Mesenchymal stem cell (in vitro differentiated cells and primary cell): ENCODE measurements around the gene WDR5.
A peak's percentile ranks its signal among the peaks of the same experiment; 100 is the strongest.

Source experiments
- DNase-seq: peaks from one replicate; pipeline ENCODE4 v3.0.0-alpha.2; 2013
- H2AFZ ChIP-seq: one replicate; pipeline ENCODE4 v1.6.1; 2013; ENCODE audit warnings: low read depth, mild to moderate bottlenecking, control low read depth, inconsistent platforms, low read length, moderate library complexity
- H2AK5ac ChIP-seq: 2 replicates; pipeline ENCODE4 v1.6.1; 2013; ENCODE audit warnings: low read length, moderate library complexity, mild to moderate bottlenecking, inconsistent platforms; ENCODE audit not compliant: severe bottlenecking
- H2BK120ac ChIP-seq: one replicate; pipeline ENCODE4 v1.6.1; 2013; ENCODE audit warnings: low read depth, mild to moderate bottlenecking, inconsistent platforms, low read length, moderate library complexity
- H2BK12ac ChIP-seq, 2 experiments: one replicate each; pipeline ENCODE4 v1.6.1; 2013; ENCODE audit warnings: inconsistent platforms in 2 of 2, low read length in 2 of 2, mild to moderate bottlenecking in 2 of 2, moderate library complexity in 2 of 2, control low read depth in 1 of 2
- H2BK15ac ChIP-seq: one replicate; pipeline ENCODE4 v1.6.1; 2013; ENCODE audit warnings: mild to moderate bottlenecking, low read depth, inconsistent platforms; ENCODE audit not compliant: poor library complexity, severe bottlenecking
- H2BK5ac ChIP-seq: 2 replicates; pipeline ENCODE4 v1.6.1; 2013; ENCODE audit warnings: low read depth, mild to moderate bottlenecking, low read length, control low read depth, inconsistent platforms; ENCODE audit not compliant: poor library complexity, severe bottlenecking
- H3K14ac ChIP-seq, 2 experiments: one replicate each; pipeline ENCODE4 v1.6.1; 2013; ENCODE audit warnings: inconsistent platforms in 2 of 2, low read length in 2 of 2, control low read depth in 1 of 2, mild to moderate bottlenecking in 1 of 2, moderate library complexity in 1 of 2
- H3K18ac ChIP-seq, 2 experiments: one replicate each; pipeline ENCODE4 v1.6.1; 2013; ENCODE audit warnings: inconsistent platforms in 2 of 2, low read length in 2 of 2, control low read depth in 1 of 2, low read depth in 1 of 2, mild to moderate bottlenecking in 1 of 2
- H3K23ac ChIP-seq, 2 experiments: one replicate each; pipeline ENCODE4 v1.6.1; 2013; ENCODE audit warnings: inconsistent platforms in 2 of 2, low read length in 2 of 2, mild to moderate bottlenecking in 2 of 2, moderate library complexity in 2 of 2, control low read depth in 1 of 2
- H3K27ac ChIP-seq: 2 replicates; pipeline ENCODE4 v1.5.1; 2013; ENCODE audit warnings: mild to moderate bottlenecking, moderate library complexity, low read length, control low read depth, inconsistent platforms; ENCODE audit not compliant: poor library complexity, severe bottlenecking
- H3K27me3 ChIP-seq, 2 experiments: 2 replicates each; pipeline versions ENCODE4 v1.6.1 to v1.7.0; 2013; ENCODE audit warnings: low read length in 2 of 2, mild to moderate bottlenecking in 2 of 2, moderate library complexity in 2 of 2, control low read depth in 1 of 2, inconsistent platforms in 1 of 2; ENCODE audit not compliant: control insufficient read depth in 1 of 2, insufficient read depth in 1 of 2
- H3K36me3 ChIP-seq, 2 experiments: 2 replicates each; pipeline versions ENCODE4 v1.6.1 to v1.7.0; 2013; ENCODE audit warnings: low read length in 2 of 2, control low read depth in 1 of 2, inconsistent platforms in 1 of 2, low read depth in 1 of 2, mild to moderate bottlenecking in 1 of 2; ENCODE audit not compliant: insufficient read depth in 2 of 2, control insufficient read depth in 1 of 2
- H3K4ac ChIP-seq, 2 experiments: one replicate each; pipeline ENCODE4 v1.6.1; 2013; ENCODE audit warnings: inconsistent platforms in 2 of 2, low read length in 2 of 2, mild to moderate bottlenecking in 2 of 2, moderate library complexity in 2 of 2, control low read depth in 1 of 2, low read depth in 1 of 2
- H3K4me1 ChIP-seq: 2 replicates; pipeline ENCODE4 v1.6.1; 2013; ENCODE audit warnings: low read depth, low read length, control low read depth; ENCODE audit not compliant: control insufficient read depth, insufficient read depth
- H3K4me2 ChIP-seq: 2 replicates; pipeline ENCODE4 v1.6.1; 2013; ENCODE audit warnings: low read length, mild to moderate bottlenecking, inconsistent platforms; ENCODE audit not compliant: poor library complexity, severe bottlenecking
- H3K4me3 ChIP-seq, 2 experiments: 2 replicates each; pipeline versions ENCODE4 v1.5.1 to v1.7.0; 2013; ENCODE audit warnings: low read length in 2 of 2, mild to moderate bottlenecking in 2 of 2, control low read depth in 1 of 2, low read depth in 1 of 2; ENCODE audit not compliant: insufficient read depth in 1 of 2
- H3K79me1 ChIP-seq: replicated peaks from 2 replicates; pipeline ENCODE4 v1.6.1; 2013; ENCODE audit warnings: mild to moderate bottlenecking, control low read depth, low read length, inconsistent platforms; ENCODE audit not compliant: poor library complexity, severe bottlenecking
- H3K9ac ChIP-seq: 2 replicates; pipeline ENCODE4 v1.7.0; 2013; ENCODE audit warnings: mild to moderate bottlenecking, low read length, moderate library complexity
- H3K9me3 ChIP-seq: 2 replicates; pipeline ENCODE4 v1.7.0; 2013; ENCODE audit warnings: mild to moderate bottlenecking, low read length; ENCODE audit not compliant: control insufficient read depth
- H4K8ac ChIP-seq: one replicate; pipeline ENCODE4 v1.6.1; 2013; ENCODE audit warnings: inconsistent platforms, mild to moderate bottlenecking, low read length, moderate library complexity
- H4K91ac ChIP-seq: one replicate; pipeline ENCODE4 v1.6.1; 2013; ENCODE audit warnings: mild to moderate bottlenecking, low read length, inconsistent platforms
- WGBS: methylation state at CpG from one replicate; pipeline ENCODE4 v1.1.7; 2013; ENCODE audit warnings: mixed read lengths; 5-methylcytosine and 5-hydroxymethylcytosine counted together

Gene WDR5

GRCh38 chr9:134170532-134171315 is 34.8 kb downstream of the WDR5 start:
- WGBS, result 32% methylated on average over 17 of the region's 17 CpGs

GRCh38 chr9:134171316-134172197 is 35.7 kb downstream of the WDR5 start:
- H2BK5ac ChIP-seq, result no peak overlapping the region
- no peak overlapping the region for H4K91ac ChIP-seq
- peak overlapping the region; percentile 15 to 71 for H3K4ac ChIP-seq
- peak overlapping the region; percentile 14 to 90 for H2BK12ac ChIP-seq
- H2BK15ac ChIP-seq, result no peak overlapping the region
- no peaks in the 10 kb centered on the region for H3K79me1 ChIP-seq
- H3K4me1 ChIP-seq, result peaks cover 37% of the 10 kb centered on the region
- no peaks in the 10 kb centered on the region for H3K36me3 ChIP-seq
- H2AFZ ChIP-seq, result no peak overlapping the region
- peak overlapping the region; percentile 41 for H3K9ac ChIP-seq
- no peak overlapping the region for H2BK120ac ChIP-seq
- H3K9me3 ChIP-seq, result no peaks in the 10 kb centered on the region
- DNase-seq, result peak; percentile 83
- no peak overlapping the region for H3K23ac ChIP-seq
- 75% methylated on average over 20 of the region's 23 CpGs for WGBS
- H4K8ac ChIP-seq, result peak overlapping the region; percentile 33
- H3K27me3 ChIP-seq, result peaks cover 1 to 25% of the 10 kb centered on the region in 2 experiments
- H3K4me2 ChIP-seq, result no peak overlapping the region
- H2AK5ac ChIP-seq, result no peak overlapping the region
- peak overlapping the region in 1 of 2 experiments; percentile 61 for H3K14ac ChIP-seq
- H3K18ac ChIP-seq, result peak overlapping the region in 1 of 2 experiments; percentile 61
- no peak overlapping the region for H3K27ac ChIP-seq
- H3K4me3 ChIP-seq, result peak overlapping the region in 1 of 2 experiments; percentile 38

More at GRCh38 chr9:134170532-134171315, 34.8 kb downstream of the WDR5 start:
- peaks cover 32% of the 10 kb centered on the region for H3K4me1 ChIP-seq
- H3K18ac ChIP-seq, result no peak overlapping the region
- DNase-seq, result no peak
- peak overlapping the region in 1 of 2 experiments; percentile 37 for H3K23ac ChIP-seq
- H3K27ac ChIP-seq, result no peak overlapping the region
- no peaks in the 10 kb centered on the region for H3K9me3 ChIP-seq
- no peak overlapping the region for H2BK12ac ChIP-seq
- H3K79me1 ChIP-seq, result peaks cover 3% of the 10 kb centered on the region
- H3K4ac ChIP-seq, result peak overlapping the region in 1 of 2 experiments; percentile 15
- no peak overlapping the region for H2BK5ac ChIP-seq
- no peak overlapping the region for H3K9ac ChIP-seq
- H2BK15ac ChIP-seq, result no peak overlapping the region
- H3K27me3 ChIP-seq, result peaks cover 0 to 17% of the 10 kb centered on the region in 2 experiments
- no peak overlapping the region for H2AK5ac ChIP-seq
- H3K4me2 ChIP-seq, result no peak overlapping the region
- no peak overlapping the region for H2AFZ ChIP-seq
- no peak overlapping the region for H3K14ac ChIP-seq
- H4K91ac ChIP-seq, result no peak overlapping the region
- H2BK120ac ChIP-seq, result no peak overlapping the region
- no peak overlapping the region for H4K8ac ChIP-seq
- H3K36me3 ChIP-seq, result no peaks in the 10 kb centered on the region
- H3K4me3 ChIP-seq, result no peak overlapping the region

- Histone ChIP-seq H3K4ac (peak overlapping the region; percentile 70 to 77), H3K27me3 (peaks cover 4 to 29% of the 10 kb centered on the region in 2 experiments), H3K4me3 (peak overlapping the region in 1 of 2 experiments; percentile 28), H3K4me1 (peaks cover 34% of the 10 kb centered on the region), H2BK15ac (peak overlapping the region; percentile 30), H3K79me1 (no peaks in the 10 kb centered on the region), H3K4me2 (no peak overlapping the region), H3K36me3 (no peaks in the 10 kb centered on the region), H2BK12ac (peak overlapping the region; percentile 12 to 97), H4K91ac (peak overlapping the region; percentile 55), H3K9me3 (no peaks in the 10 kb centered on the region), H4K8ac (peak overlapping the region; percentile 71), H2BK5ac (no peak overlapping the region), H3K9ac (peak overlapping the region; percentile 61), H3K23ac (no peak overlapping the region), H3K14ac (peak overlapping the region in 1 of 2 experiments; percentile 9), H3K18ac (peak overlapping the region; percentile 23 to 75), H2AK5ac (no peak overlapping the region), H2AFZ (no peak overlapping the region), H2BK120ac (peak overlapping the region; percentile 0), H3K27ac (no peak overlapping the region)
- DNase-seq, result no peak
- WGBS, result 80% methylated on average over 31 of the region's 31 CpGs
Measured at GRCh38 chr9:134172198-134173126, 36.6 kb downstream of the WDR5 start.
